ENCODE data around the gene CAMK1G.

Gene CAMK1G

DNA sequence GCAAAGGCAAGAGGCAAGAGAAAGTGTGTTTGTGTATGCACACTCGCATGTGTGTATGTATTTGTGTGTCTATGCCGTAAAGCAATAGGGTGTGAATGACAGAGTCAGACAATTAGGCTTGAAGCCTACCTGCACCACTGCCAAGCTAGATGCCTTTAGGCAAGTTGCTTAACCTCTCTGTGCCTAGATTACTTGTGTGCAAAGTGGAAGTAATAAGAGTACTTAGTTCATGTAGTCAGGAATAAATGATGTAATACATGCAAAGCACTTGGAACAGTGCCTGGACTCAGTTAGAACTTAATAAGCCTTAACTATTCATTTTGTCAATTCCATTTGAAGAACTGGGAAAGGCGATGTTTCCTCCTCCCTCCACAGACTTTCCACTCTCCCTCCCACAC, 37.0 kb downstream of the CAMK1G start:
- DNase-seq, result no peak

DNA sequence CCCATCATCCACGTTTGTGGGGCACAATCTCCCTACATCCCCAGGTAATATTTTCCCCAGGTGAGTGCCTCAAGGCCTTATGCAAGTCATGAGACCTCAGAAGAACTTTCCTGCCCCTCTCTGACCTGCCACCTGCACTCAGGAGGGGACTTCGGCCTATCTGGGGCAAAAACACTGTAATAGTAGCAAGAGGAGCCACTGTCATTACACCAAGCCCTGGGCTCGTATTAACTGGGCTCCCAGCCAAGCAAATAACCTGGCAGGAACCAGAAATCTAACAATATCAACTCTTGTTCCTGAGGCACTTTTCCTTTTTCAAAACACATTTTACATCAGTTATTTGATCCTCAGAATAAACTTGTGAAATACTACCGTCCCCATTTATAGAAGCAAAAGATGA, 37.8 kb downstream of the CAMK1G start:
- DNase-seq, result no peak

DNA sequence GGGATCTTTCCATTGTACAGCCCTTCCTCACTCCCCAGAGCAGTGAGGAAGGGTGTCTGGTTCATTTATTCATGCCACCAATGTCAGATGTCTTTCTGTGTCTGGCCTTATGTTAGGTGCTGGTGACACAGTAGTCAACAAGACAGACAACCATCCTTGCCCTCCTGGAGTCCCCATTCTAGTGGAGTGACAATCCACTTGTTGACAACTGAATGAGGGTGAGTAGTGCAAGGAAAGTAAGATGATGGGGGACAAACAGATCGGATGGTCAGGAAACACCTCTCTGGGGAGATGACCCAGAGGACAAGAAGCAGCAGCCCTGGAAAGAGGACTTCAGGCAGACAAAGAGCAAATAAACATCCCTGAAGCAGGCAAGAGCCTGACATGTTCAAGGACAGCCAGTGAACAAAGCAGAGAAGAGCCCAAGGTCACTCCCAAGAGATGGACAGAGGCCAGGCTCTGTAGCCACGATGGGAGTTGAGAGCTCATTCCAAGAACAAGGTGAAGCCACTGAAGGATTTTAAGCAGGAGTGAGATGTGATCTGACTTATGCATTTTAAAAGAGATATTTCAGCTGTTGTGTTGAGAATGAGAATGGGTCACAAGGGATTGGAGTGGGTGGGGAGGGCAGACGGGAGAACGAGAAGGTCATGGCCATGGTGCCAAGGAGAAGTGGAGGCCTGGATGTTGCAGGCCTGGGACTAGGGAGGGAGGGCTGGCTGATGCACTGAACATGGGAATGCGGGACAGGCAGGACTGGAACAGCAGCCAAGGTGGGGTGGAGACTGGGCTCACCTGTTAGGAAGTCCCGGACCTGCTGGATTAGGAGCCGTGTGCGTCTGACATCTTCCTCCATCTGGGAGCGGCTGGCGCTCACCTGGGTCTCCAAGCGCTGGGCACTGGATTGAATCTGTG, 38.5 kb downstream of the CAMK1G start:
- no peak for DNase-seq

DNA sequence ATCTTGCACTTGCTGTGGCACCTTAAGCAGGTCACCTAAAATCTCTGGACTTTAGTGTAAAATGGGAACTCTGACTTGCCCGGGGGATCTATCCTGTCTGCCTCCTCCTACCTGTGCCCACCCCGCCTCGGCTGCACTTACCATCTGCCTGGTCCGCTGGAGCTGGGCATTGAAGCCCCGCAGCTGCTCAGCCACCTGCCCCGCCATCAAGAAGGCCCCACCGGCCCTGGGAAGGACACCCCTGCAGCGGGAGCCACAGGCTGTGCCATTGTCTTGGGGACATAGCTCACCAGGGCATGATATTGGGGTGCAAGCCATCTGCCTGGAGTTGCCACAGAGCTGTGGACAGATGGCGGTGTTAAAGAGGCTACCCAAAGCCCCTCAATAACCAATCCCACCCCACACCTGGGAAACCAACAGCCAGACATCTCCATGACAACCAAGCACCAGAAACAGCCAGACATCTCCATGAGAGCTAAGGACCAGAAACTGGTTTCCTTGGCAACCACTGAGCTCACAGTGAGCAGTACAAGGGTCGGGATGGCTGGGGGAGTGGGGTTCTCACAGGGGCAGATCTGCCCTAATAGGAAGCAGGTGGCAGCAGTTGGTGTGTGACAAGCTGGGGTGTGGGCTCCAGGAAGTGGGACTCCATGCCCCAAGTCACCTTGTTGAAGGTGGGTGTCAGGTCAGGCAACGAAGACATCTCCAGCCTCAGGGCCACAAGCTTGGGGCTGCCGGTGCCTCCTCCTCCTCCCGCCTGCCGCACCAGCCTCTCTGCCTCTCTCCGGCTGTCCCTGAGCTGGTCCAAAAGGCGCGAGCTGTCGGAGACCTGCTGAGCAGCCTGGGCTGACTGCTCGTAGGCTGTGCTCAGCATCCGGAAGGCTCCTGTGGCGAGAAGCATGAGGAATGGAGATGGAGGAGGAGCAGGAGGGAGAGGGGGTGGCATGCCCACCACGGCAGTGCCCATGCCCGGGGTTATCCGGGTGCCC, 39.6 kb downstream of the CAMK1G start:
- no peak for DNase-seq

DNA sequence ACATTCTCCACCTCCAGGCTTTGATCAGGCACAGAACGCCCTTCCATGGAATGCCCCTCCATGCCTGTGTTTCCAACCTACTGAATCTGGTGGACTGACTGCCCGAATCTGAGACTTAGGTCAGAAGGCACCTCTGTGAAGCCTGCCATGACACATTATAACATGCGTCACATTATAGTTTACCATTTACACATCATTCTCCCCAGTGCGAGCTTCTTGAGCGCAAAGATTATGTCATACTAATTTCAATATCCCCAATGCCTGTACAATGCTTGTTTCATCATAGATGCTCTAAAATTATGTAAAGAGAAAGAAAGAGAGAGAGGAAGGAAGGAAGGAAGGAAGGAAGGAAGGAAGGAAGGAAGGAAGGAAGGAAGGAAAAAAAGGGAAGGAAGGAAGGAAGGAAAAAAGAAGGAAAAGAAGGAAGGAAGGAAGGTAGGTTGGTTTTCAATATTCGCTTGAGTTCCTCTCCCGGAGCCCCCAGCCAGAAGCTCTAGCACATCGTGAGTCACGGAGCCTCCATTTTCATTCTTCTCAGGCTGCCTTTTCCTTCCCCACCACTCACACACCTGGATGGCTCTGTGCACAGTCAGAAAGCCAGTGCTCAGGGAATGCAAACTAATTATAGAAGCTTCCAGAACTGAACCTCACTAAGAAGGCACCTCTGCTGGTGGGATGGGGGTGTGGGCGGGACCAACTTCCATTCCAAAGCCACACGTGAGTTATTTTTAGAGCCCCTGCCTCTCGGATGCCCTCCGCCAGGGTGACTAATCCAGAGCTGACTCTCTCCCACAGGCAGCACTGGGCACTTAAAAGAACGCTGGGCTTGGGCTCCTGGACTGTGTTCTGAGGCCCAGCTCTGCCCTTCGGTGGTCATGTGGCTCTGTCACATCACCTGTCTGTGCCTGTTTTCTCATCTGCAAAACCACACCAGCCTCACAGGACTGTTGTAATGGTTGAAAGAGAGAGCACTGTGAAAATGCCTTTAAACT, 41.3 kb downstream of the CAMK1G start:
- DNase-seq, result no peak

DNA sequence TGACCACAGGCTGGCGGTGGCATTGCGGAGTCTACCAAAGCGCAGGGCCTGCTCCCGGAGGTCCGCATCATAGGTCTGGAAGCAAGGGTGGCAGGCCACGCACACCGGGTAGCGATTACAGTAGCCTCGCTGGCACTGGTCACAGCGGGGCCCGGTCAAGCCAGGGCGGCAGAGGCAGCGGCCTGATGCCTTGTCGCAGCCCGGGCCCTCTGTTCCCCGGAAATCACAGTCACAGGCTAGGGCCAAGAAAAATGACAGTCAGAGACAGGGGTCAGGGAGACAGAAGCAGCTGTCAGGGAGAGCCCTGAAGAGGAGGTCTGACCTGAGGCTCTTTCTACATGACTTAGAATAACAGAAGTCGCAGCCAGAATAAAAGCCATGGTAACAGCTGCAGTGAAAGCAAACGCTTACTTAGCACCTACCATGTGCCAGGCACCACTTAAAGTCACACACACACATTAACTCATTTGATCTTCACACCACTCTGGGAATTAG, 42.3 kb downstream of the CAMK1G start:
- DNase-seq, result no peak

DNA sequence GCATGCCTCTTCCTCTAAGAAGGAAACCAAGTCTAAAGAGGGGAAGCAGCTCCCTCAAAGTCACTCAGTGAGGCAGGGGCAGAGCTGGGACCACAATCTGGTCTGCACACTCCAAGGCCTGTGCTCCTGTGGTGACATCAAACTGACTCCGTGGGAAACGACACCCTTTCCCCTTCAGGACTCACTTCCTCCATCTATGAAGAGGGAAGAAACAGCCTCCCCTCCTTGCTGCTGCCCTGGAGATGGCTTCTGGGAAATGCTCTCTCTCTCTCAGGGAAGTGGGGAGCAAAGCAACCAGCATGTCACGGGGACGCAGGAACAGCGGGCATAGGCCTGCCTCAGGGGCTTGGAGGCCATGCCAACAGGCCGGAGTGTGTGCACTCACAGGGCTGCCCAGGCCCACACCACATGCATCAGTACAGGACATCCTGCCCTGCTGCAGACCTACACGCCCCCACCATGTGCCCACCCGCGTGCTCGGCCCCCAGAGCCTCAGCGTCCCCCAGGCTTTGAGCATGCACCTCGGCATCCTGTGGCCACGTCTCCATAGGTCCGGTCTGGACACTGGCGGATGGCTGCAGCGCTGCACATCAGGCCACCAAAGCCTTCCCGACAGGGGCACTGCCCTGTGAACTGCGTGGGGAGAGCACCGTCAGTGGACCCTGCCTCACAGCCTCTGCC, 43.0 kb downstream of the CAMK1G start:
- DNase-seq, result no peak

DNA sequence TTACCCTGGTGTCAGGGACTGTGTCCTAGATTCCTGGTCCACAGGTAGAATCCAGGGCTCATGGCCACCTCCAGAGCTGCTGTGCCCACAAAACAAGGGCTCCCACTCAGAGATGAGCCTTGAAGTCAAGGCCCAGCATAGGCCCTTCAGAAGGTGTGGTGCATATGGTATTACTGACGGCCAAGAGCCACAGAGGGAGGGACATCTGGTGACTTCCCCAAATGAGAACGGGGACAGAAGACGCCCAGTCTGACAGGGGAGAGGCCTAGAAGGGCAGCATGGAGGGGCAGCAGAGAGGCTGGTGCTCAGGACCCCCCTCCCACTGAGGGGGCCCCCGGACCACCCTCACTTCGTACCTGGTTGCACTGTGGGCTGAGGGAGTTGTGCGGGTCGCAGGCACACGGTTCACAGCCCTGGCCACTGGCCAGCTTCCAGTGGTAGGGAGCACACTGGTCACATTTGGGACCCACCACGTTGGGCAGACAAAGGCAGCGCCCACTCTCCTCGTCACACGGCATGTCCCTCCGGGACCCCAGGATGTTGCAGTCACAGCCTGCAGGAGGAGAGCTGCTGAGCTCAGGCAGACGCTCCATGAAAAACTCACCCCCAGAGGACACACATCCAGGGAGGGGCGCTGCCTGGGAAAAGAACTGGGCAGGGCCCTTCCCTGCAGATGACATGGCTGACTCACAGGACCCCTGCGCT, 43.7 kb downstream of the CAMK1G start:
- DNase-seq, result no peak

DNA sequence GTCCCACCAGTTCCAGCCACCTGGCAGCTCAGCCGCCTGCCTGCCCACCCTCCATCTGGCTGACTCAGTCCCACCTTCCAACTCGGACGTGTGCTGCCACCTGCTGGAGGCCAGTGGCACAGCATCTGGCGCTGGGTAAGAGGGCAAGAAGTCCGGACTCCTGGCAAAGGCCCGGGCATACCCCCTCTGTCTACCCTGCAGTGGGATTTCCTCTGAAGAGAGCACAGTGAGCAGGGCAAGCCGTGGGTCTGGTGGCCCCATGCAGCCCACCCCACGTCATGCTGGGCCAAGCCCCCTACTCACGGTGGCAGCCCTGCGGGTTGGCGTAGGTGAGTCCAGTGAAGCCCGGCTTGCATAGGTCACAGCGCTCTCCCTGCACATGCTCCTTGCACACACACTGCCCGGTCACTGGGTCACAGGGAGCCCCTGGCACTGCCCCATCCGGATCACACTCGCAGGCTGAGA, 44.2 kb downstream of the CAMK1G start:
- peak; percentile 58 for DNase-seq

DNA sequence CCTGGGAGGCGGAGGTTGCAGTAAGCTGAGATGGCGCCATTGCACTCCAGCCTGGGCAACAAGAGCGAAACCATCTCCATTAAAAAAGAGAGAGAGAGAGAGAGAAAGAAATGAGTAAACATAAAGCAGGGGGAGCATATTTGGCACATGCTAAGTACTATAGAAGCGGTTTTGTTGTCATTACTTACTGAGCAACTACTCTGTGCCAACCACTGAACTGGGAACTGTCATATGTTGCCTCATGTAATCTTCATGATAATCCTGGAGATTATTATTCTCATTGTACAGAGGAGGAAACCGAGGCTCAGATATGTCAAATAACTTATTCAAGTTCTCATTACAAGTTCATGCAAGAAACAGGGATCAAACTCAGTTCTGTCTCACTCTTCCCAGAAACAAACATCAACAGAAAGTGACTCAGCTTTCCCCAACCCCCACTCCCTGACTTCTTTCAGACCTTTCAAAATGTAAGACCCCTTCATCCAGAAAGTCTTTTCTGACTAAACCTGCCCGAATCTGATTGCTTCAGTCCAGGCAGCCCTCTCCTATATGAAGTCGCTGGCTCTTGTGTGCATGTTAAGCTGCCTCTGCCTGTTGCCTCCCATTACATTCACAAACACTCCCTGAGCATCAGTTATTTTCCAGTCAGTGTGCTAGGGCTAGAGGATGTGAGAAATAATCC, 45.2 kb downstream of the CAMK1G start:
- no peak for DNase-seq

DNA sequence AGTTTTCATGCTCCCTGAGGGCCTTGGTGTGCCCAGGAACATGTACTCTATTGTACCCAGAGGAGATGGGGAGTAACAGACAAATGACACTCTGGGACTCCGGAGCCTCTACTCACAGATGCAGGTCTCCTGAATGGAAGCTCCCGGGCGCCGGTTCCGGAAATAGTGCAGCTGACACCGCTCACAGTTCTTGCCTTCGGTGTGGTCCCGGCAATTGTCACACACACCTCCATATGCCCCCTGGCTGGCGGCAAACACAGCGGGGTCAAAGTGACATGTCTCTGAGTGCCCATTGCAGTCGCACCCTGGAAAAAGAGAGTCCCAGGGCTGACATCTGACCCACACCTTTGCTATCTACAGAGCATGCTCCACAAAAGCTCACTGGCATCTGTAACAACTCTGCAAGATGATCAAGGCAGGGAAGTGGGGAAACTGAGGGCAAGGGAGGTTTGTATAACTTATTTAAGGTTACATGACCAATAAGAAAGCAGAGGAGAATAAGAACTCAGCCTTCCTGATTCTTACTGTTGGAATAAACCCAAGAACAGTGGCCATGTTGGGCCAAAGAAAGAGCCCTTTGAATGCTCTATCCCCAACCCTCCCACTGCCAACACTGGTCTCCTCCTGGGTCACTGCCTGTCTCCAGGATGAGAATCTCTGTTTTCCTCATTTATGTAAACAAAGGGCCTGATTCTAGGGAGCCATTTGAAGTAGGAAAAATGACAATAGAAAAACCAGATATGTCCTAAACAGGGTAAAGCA, 46.3 kb downstream of the CAMK1G start:
- DNase-seq, result no peak

DNA sequence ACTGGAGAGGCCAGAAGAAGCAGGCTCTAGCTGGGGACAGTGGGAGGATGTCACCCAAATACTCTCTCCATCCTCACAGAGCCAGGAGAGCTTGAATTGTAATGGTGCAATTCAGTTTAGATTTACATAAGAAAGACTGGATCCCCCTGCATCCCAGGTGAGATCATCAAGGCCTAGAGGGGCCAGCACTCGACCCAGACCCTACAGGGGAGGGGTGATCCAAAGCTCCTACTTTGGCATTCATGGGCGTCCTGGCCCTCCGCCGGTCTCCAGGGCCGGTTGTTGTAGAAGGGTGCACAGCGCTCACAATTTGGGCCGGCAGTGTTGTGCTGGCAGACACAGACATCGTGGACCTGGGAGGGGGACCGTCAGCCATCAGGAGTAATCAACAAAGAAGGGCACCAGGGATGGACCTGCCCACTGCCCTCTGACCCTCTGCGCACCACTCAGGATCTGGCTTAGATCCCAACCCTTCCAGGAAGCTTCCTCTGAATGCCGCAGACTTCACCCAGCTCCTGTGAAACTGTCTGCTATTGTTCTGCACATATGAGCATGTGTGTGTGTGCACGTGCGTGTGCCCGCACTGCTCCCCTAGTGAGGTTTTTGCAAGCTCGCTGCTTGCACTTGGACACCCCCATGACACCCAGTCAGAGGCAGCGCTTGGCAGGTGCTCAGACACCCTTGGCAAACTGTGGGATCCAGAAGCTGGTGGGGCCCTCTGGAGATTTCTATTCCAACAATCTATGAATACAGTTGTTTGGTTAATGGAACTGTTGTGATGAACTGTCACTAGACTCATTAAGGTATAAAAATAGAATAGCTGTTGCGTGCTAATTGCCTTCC, 47.1 kb downstream of the CAMK1G start:
- no peak for DNase-seq

DNA sequence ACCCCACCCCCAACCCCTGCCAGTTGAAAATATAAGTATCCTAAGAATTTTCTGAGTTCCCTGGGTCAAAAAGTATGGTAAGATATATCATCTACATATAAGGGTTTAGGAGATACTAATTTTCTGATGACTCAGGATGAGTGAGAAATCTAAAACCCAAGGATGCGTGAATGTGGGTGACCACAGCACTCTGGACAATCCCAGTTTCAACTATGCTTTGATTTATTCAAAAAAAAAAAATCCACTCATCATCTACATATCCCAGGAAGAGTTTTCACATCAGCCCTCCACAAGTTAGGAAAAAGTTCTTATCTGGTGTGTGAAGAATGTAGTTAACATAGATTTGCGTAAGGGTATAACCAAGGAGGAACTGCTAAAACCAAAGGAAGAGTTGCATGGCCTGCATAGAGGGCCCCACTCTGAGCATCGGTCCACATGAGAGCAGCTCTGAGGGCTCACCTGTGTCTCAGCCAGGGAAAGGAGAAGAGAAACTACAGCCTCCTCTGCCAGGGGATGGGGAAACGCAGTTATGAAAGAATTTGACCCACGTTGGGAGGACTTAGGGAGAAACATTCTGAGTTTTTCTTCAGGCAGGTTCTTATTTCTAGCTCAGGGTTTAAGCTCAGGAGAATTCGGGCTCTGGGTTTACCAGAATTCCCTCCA, 50.0 kb downstream of the CAMK1G start:
- DNase-seq, result no peak

DNA sequence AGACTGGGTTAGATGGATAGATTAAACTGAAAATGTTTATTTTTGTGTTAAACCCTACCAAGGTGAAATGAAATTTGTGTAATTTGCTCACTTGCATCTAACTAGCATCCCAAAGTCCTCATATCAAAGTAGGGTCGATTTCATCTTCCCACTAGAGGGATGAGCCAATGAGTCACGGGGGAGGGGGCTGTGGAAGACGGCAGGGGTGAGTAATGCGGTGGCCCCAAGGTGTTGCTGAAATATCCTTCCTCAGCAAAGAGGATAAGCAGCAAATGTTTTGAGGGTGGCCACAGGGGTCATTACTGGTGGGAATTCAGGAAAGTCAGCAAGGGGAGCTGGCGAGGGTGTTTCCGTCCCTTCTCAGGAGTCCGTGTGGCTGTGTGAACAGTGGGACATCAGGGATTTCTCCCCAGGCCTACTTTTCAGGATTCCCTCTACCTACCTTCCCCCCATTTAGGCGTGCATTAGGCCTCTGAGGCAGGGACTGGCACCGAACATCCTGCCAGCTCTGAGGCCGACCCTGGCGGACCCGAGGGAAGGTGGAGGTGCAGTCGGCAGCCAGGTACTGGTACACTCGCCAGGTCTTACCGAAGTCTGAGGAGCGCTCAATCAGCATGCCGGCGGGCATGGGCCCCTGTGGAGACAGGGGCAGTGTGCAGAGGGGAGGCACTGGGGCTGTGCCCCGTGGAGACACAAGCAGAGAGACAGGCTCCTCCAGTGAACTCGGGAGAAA, 50.7 kb downstream of the CAMK1G start:
- DNase-seq, result no peak

DNA sequence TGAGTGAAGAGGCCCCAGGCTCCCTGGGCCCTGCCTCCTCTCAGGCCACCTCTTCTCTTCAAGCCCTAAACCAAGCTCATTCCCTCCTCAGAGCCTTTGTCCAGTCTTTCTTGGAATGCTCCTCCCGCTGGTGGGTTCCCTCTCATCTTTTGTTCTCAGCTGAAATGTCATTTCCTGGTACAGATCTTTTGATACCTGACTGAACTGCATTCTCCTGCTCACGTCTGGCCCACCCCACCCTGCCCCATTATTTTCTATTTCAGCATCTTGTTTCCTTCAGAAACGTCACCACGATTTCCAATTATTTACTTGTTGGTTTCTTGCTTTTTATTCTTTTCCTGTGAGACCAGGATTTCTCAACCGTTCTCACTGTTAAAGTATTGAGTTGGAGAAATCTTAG, 52.3 kb downstream of the CAMK1G start:
- DNase-seq, result no peak

DNA sequence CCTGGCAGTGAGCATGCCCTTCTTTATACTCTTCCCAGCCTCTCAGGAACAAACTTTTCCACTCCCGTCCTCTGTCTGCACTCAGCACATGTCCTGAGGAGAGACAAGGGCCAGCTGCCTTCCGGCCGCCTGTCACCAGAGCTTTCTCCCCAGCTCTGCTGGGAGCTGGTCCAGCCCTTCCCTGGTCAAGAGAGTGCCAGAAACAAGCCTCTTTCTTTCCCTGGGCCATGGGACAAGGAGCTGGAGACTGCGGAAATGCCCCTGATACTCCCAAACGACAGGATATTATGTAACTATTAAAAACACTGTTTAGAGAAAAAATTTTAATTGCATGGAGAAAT, 58.3 kb downstream of the CAMK1G start:
- no peak for DNase-seq

DNA sequence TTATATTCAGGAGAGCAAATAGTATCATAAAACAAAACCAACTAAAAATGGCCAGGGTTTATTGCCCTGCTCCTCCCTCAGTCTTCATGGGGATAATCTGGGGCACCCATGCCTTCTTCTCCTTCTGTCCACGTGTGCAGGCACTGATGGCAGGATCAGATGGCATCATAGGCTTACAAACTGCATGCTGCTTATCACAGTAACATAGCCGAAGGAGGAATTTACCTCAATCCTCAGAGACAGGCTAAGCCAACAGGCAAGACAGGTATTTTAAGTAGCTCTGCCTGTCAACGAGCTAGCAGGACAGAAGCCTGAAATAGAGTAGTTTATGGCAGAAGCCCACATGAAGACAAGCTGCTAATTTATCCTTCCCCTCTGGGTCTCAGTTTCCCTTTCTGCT, 59.3 kb downstream of the CAMK1G start:
- DNase-seq, result no peak
